Panc1 (cell line): ENCODE results near the gene TRIM17. TPM values are rescaled to one million over a fixed set of nuclear protein-coding genes. Genes with fewer than 3 reads are reported as not detected.

Source experiments
- ATAC-seq: fragments of 200-7000 bp; cut with Tn5 transposase; 2 replicates; pipeline ENCODE4 v1.9.1; 2020; ENCODE audit warnings: mild to moderate bottlenecking, moderate library complexity
- BruUV-seq: library from RNA; stranded (reverse); fragments of 400-500 nt; replicated peaks from 2 replicates; lab custom pipeline; 2021; lab: Mats Ljungman, UMichigan
- CTCF ChIA-PET: fragments of 300-600 bp; sonication (Branson Sonifier 250); formaldehyde crosslinking; loops from one replicate; lab custom pipeline; 2022; ENCODE audit warnings: antibody characterized with exemption; lab: Charles Lee
- POLR2A ChIA-PET: fragments of 300-600 bp; sonication (Branson Sonifier 250); formaldehyde crosslinking; loops from one replicate; lab custom pipeline; 2022; ENCODE audit warnings: antibody characterized with exemption; lab: Charles Lee
- DNase-seq: peaks from one replicate; pipeline ENCODE4 v3.0.0-alpha.2; 2010; ENCODE audit warnings: low read depth, low spot score
- H3K27ac ChIP-seq: 2 replicates; pipeline ENCODE4 v1.5.1; 2011; ENCODE audit warnings: mild to moderate bottlenecking, low read length, inconsistent platforms
- H3K27me3 ChIP-seq: fragments of 200-500 bp; sonication (Bioruptor generic); 2 replicates; pipeline ENCODE4 v1.6.0; 2014; ENCODE audit warnings: low read length, inconsistent platforms; ENCODE audit not compliant: control insufficient read depth, insufficient read depth
- H3K36me3 ChIP-seq: fragments of 200-500 bp; sonication (Bioruptor generic); 2 replicates; pipeline ENCODE4 v1.5.1; 2014; ENCODE audit warnings: inconsistent platforms, mild to moderate bottlenecking, low read length, moderate library complexity; ENCODE audit not compliant: control insufficient read depth, insufficient read depth
- H3K4me1 ChIP-seq: 2 replicates; pipeline ENCODE4 v1.5.1; 2011; ENCODE audit warnings: inconsistent platforms, mild to moderate bottlenecking, low read length, moderate library complexity; ENCODE audit not compliant: control insufficient read depth, insufficient read depth
- H3K4me3 ChIP-seq, 2 experiments: 2 replicates each; pipeline ENCODE4 v1.5.1; 2011 to 2012; ENCODE audit warnings: low read depth in 2 of 2, low read length in 2 of 2, mild to moderate bottlenecking in 2 of 2, inconsistent platforms in 1 of 2, moderate library complexity in 1 of 2
- H3K9me3 ChIP-seq: fragments of 200-500 bp; sonication (Bioruptor generic); 2 replicates; pipeline ENCODE4 v1.5.1; 2014; ENCODE audit warnings: low read depth, mild to moderate bottlenecking, inconsistent platforms, low read length, moderate library complexity; ENCODE audit not compliant: control insufficient read depth, insufficient read depth
- POLR2AphosphoS5 ChIP-seq: IDR thresholded peaks from 2 replicates; pipeline ENCODE4 v1.6.1; 2012; ENCODE audit warnings: mild to moderate bottlenecking, low read depth, low read length, moderate library complexity
- REST ChIP-seq, 2 experiments: IDR thresholded peaks; 2 replicates each; pipeline ENCODE4 v1.6.1; 2011 to 2012; ENCODE audit warnings: low read depth in 2 of 2, control low read depth in 1 of 2, low read length in 1 of 2, mild to moderate bottlenecking in 1 of 2, moderate library complexity in 1 of 2; ENCODE audit not compliant: insufficient read depth in 1 of 2
- SIN3A ChIP-seq: IDR thresholded peaks from 2 replicates; pipeline ENCODE4 v1.6.1; 2012; ENCODE audit warnings: low read depth, mild to moderate bottlenecking, low read length, moderate library complexity, borderline replicate concordance; ENCODE audit not compliant: insufficient read depth
- TCF7L2 ChIP-seq: IDR thresholded peaks from 2 replicates; pipeline ENCODE4 v1.6.1; 2011; ENCODE audit warnings: mild to moderate bottlenecking, low read depth, low read length, inconsistent platforms
- in situ Hi-C: cut with HindIII; loops from 2 replicates; pipeline ENCODE4 v1.10.0; 2016; ENCODE audit warnings: low sequenced_read_pairs, low pct_unique_long_range_greater_than_20kb
- intact Hi-C: fragments of 100-400 bp; cut with micrococcal nuclease; formaldehyde crosslinking; loops from one replicate; pipeline ENCODE4 v1.10.0; 2022; ENCODE audit not compliant: unreplicated experiment
- total RNA-seq: library from RNA; stranded (reverse); gene quantifications from one replicate; pipeline ENCODE4 v1.2.1, GENCODE V29; 2021; ENCODE audit not compliant: unreplicated experiment
- TF ChIP-seq, protein P1 (sequence below): fragments of 450-650 bp; IDR thresholded peaks from 2 replicates; pipeline ENCODE4 v1.5.1; 2017; ENCODE audit warnings: mild to moderate bottlenecking

TRIM17 gene
- total RNA-seq, 1 experiment from 2014 or later = 1.2 TPM

DNA sequence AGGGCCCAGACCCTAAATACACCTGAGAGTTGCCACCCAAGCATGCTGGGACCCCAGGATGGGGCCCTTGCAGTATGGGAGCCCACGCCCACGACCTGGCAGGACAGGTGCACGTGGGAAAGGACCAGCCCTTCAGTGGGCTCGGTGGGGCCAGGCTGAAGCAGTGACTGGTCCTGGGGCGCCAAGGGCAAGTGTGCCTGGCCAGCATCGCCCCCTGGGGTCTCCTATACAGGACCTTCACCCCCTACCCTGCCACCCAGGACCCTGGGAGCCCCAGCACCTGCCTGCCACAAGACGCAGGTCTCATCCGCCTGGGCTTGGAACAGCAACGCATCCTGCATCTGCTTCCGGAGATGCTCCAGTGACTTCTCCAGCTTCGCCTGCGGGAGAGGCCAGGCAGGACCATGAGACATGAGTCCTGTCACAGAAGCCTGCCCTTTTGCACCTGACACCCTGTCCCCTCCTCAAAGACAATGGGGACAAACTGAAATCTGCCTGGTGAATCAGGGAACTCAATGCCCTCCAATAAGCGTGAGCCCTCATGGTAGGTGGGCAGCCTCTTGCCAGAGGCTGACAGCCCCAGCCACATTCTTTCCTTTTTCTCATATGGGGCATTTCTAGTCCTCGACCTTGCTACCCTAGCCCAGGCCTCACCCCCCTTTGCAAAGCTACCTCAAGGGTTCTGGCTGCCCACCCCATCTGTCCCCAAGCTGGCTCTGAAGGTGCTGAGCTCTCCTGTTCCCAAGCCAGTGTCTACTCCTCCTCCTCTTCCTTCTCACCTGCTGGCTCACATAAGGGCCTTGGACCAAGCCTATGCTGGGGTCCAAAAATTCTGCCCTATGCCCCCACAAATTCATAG, 14.7 kb downstream of the TRIM17 start:
- Histone ChIP-seq H3K4me3 (no peak overlapping the region), H3K27me3 (no peaks in the 10 kb centered on the region), H3K27ac (no peak overlapping the region), H3K36me3 (peaks cover under 1% of the 10 kb centered on the region; the same call in 1 of the 2 replicates), H3K9me3 (no peaks in the 10 kb centered on the region), H3K4me1 (peaks cover 13% of the 10 kb centered on the region)
- intact Hi-C loops = no loop called here
- BruUV-seq = no TSS peak
- in situ Hi-C loops = no loop called here
- DNase-seq (no peak), ATAC-seq (no peak)
- ChIA-PET CTCF (no interaction called here), POLR2A (no interaction called here)
- TF ChIP-seq SIN3A = no peak
- TF ChIP-seq, protein P1, sequence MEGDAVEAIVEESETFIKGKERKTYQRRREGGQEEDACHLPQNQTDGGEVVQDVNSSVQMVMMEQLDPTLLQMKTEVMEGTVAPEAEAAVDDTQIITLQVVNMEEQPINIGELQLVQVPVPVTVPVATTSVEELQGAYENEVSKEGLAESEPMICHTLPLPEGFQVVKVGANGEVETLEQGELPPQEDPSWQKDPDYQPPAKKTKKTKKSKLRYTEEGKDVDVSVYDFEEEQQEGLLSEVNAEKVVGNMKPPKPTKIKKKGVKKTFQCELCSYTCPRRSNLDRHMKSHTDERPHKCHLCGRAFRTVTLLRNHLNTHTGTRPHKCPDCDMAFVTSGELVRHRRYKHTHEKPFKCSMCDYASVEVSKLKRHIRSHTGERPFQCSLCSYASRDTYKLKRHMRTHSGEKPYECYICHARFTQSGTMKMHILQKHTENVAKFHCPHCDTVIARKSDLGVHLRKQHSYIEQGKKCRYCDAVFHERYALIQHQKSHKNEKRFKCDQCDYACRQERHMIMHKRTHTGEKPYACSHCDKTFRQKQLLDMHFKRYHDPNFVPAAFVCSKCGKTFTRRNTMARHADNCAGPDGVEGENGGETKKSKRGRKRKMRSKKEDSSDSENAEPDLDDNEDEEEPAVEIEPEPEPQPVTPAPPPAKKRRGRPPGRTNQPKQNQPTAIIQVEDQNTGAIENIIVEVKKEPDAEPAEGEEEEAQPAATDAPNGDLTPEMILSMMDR = no peak
- no peak for TF ChIP-seq REST (IDR thresholded peaks at IDR 0.05; ENCODE audit: insufficient read depth in 1 of 2, low read depth in 2 of 2, low read length in 1 of 2)
- no peak for TF ChIP-seq TCF7L2
- no peak for TF ChIP-seq POLR2AphosphoS5

- POLR2A ChIA-PET = no interaction called here
- Histone ChIP-seq H3K36me3 (peaks cover 3% of the 10 kb centered on the region; the same call in 1 of the 2 replicates), H3K4me1 (peaks cover 13% of the 10 kb centered on the region), H3K4me3 (no peak overlapping the region), H3K27me3 (no peaks in the 10 kb centered on the region), H3K9me3 (no peaks in the 10 kb centered on the region), H3K27ac (no peak overlapping the region)
- BruUV-seq = no TSS peak
- DNase-seq (no peak), ATAC-seq (no peak)
- in situ Hi-C loops = no loop called here
- no peak for TF ChIP-seq SIN3A
- TF ChIP-seq, protein P1 = no peak
- no peak for TF ChIP-seq POLR2AphosphoS5
- no peak for TF ChIP-seq REST (IDR thresholded peaks at IDR 0.05; ENCODE audit: insufficient read depth in 1 of 2, low read depth in 2 of 2, low read length in 1 of 2)
- no peak for TF ChIP-seq TCF7L2
- CTCF ChIA-PET = no interaction called here
- intact Hi-C loops = no loop called here
These were observed 15.8 kb downstream of the TRIM17 start for GRCh38 chr1:228400692-228401454.
